HepG2 (cell line): ENCODE results near the gene SHANK2. TPM values are rescaled to one million over a fixed set of nuclear protein-coding genes. Genes with fewer than 3 reads are reported as not detected.

ENCODE experiments used
- ATF4 ChIP-seq, 2 experiments: fragments of 450-650 bp in 1 of 2; sonication (generic) in 1 of 2; formaldehyde crosslinking; IDR thresholded peaks; 2 replicates each; pipeline versions ENCODE4 v1.5.0 to v1.8.0; 2020 to 2022; ENCODE audit warnings: mild to moderate bottlenecking in 1 of 2, missing genetic modification reagents in 1 of 2
- ATF7 ChIP-seq, 2 experiments: fragments of 450-650 bp in 1 of 2; sonication (generic) in 1 of 2; formaldehyde crosslinking in 1 of 2; IDR thresholded peaks; 2 replicates each; pipeline versions ENCODE4 v1.4.0 to v1.6.1; 2016 to 2020; ENCODE audit warnings: antibody characterized with exemption in 1 of 2, mild to moderate bottlenecking in 1 of 2, missing genetic modification reagents in 1 of 2
- ELF3 ChIP-seq: IDR thresholded peaks from 2 replicates; pipeline ENCODE4 v1.6.1; 2016; ENCODE audit warnings: missing genetic modification reagents, missing compliant biosample characterization
- ETS1 ChIP-seq: sonication (generic); formaldehyde crosslinking; IDR thresholded peaks from 2 replicates; pipeline ENCODE4 v1.4.0; 2020; ENCODE audit warnings: missing genetic modification reagents
- FOXP4 ChIP-seq: sonication (generic); formaldehyde crosslinking; IDR thresholded peaks from 2 replicates; pipeline ENCODE4 v1.4.0; 2020; ENCODE audit warnings: missing genetic modification reagents
- KLF6 ChIP-seq: IDR thresholded peaks from 2 replicates; pipeline ENCODE4 v1.8.0; 2016; ENCODE audit warnings: missing biosample characterization, missing genetic modification reagents
- RXRA ChIP-seq: sonication (generic); formaldehyde crosslinking; IDR thresholded peaks from 2 replicates; pipeline ENCODE4 v1.5.1; 2020; ENCODE audit warnings: missing genetic modification reagents
- SAP130 ChIP-seq: IDR thresholded peaks from 2 replicates; pipeline ENCODE4 v1.6.1; 2016; ENCODE audit warnings: low read depth
- SMC3 ChIP-seq: IDR thresholded peaks from 2 replicates; pipeline ENCODE4 v1.6.1; 2011; ENCODE audit warnings: low read length, improper control_type of control experiment
- TEAD3 ChIP-seq: optimal IDR thresholded peaks from 2 replicates; pipeline ENCODE3; 2016; ENCODE audit warnings: borderline replicate concordance
- ZBTB34 ChIP-seq: sonication (generic); formaldehyde crosslinking; IDR thresholded peaks from 2 replicates; pipeline ENCODE4 v1.8.0; 2022; ENCODE audit warnings: mild to moderate bottlenecking, missing genetic modification reagents
- ZBTB38 ChIP-seq: sonication (generic); formaldehyde crosslinking; IDR thresholded peaks from 2 replicates; pipeline ENCODE4 v1.5.1; 2020; ENCODE audit warnings: mild to moderate bottlenecking, missing genetic modification reagents
- ZBTB43 ChIP-seq: sonication (generic); formaldehyde crosslinking; conservative IDR thresholded peaks from 2 replicates; pipeline ENCODE4 v1.4.0; 2020; ENCODE audit warnings: missing genetic modification reagents
- ZNF205 ChIP-seq: IDR thresholded peaks from 2 replicates; pipeline ENCODE4 v1.6.1; 2018; ENCODE audit warnings: missing biosample characterization, missing genetic modification reagents
- ZNF451 ChIP-seq: sonication (generic); formaldehyde crosslinking; IDR thresholded peaks from 2 replicates; pipeline ENCODE4 v1.5.0; 2020; ENCODE audit warnings: mild to moderate bottlenecking, missing genetic modification reagents
- ZNF552 ChIP-seq: sonication (generic); formaldehyde crosslinking; IDR thresholded peaks from 2 replicates; pipeline ENCODE4 v1.9.0; 2022; ENCODE audit warnings: missing genetic modification reagents, mild to moderate bottlenecking, borderline replicate concordance
- ZNF580 ChIP-seq: IDR thresholded peaks from 2 replicates; pipeline ENCODE4 v1.6.1; 2016; ENCODE audit warnings: low read depth, borderline replicate concordance
- ZNF770 ChIP-seq: sonication (generic); formaldehyde crosslinking; IDR thresholded peaks from 2 replicates; pipeline ENCODE4 v1.5.0; 2020; ENCODE audit warnings: mild to moderate bottlenecking, missing genetic modification reagents
- polyA plus RNA-seq, 8 experiments: library from polyadenylated mRNA; depleted of rRNA in 3 of 8; stranded (reverse) in 7 of 8; unstranded in 1 of 8; fragments of >200 nt; fragmentation: Illumina TruSeq in 4 of 8; extraction: Trizol in 4 of 8; gene quantifications; 2 replicates each; pipeline versions ENCODE4 v1.2.1 to v1.2.3, GENCODE V29; 2011 to 2016; ENCODE audit warnings: low read depth in 4 of 8, missing spikeins in 1 of 8, mixed read lengths in 1 of 8; ENCODE audit not compliant: insufficient read depth in 1 of 8
- total RNA-seq, 5 experiments: library from RNA; depleted of rRNA; stranded (reverse); fragments of >200 nt; fragmentation: Illumina TruSeq; extraction: Trizol; gene quantifications; 2 replicates each; pipeline ENCODE4 v1.2.3, GENCODE V29; 2016; ENCODE audit warnings: low read depth in 1 of 5

Gene SHANK2
- total and polyA plus RNA-seq, 2 of the 13 experiments (the other 11 are each of a cell fraction or from before 2014, with no cell fraction given): 10.2 to 13.0 TPM

GRCh38 chr11:71268706-71269321, 16.4 kb upstream of the SHANK2 start (continued):
- TF ChIP-seq ATF7 (IDR thresholded peaks at IDR 0.05) (no peak), ATF7 (CRISPR knock-in tag; IDR thresholded peaks at IDR 0.05) (0 out of 2 replicates have a peak, but pooled peaks have one; percentile 61), ZBTB34 (CRISPR knock-in tag) (no peak), ZBTB38 (CRISPR knock-in tag) (peak; percentile 49; the same call in 1 of the 2 replicates), TEAD3 (peak; percentile 81), KLF6 (no peak), ZNF205 (CRISPR knock-in tag) (0 out of 2 replicates have a peak, but pooled peaks have one; percentile 28), ZNF552 (CRISPR knock-in tag) (0 out of 2 replicates have a peak, but pooled peaks have one; percentile 39), SAP130 (peak; percentile 75), RXRA (CRISPR knock-in tag) (peak; percentile 54; the same call in 1 of the 2 replicates), FOXP4 (CRISPR knock-in tag) (peak; percentile 74), ETS1 (no peak), ATF4 (CRISPR knock-in tag; IDR thresholded peaks at IDR 0.05) (no peak), ZBTB43 (CRISPR knock-in tag) (peak; percentile 72; the same call in 1 of the 2 replicates), SMC3 (no peak), ZNF580 (CRISPR knock-in tag) (peak; percentile 64; the same call in 1 of the 2 replicates), ZNF451 (CRISPR knock-in tag) (0 out of 2 replicates have a peak, but pooled peaks have one; percentile 38), ZNF770 (CRISPR knock-in tag) (no peak), ELF3 (peak; percentile 69)
